SKM-1 (cell line): ENCODE data around the gene ABHD16A.

Source experiments
- DNase-seq: peaks from one replicate; lab custom pipeline; 2025; ENCODE audit not compliant: unreplicated experiment; lab: John Stamatoyannopoulos, UW

The ABHD16A gene

DNA sequence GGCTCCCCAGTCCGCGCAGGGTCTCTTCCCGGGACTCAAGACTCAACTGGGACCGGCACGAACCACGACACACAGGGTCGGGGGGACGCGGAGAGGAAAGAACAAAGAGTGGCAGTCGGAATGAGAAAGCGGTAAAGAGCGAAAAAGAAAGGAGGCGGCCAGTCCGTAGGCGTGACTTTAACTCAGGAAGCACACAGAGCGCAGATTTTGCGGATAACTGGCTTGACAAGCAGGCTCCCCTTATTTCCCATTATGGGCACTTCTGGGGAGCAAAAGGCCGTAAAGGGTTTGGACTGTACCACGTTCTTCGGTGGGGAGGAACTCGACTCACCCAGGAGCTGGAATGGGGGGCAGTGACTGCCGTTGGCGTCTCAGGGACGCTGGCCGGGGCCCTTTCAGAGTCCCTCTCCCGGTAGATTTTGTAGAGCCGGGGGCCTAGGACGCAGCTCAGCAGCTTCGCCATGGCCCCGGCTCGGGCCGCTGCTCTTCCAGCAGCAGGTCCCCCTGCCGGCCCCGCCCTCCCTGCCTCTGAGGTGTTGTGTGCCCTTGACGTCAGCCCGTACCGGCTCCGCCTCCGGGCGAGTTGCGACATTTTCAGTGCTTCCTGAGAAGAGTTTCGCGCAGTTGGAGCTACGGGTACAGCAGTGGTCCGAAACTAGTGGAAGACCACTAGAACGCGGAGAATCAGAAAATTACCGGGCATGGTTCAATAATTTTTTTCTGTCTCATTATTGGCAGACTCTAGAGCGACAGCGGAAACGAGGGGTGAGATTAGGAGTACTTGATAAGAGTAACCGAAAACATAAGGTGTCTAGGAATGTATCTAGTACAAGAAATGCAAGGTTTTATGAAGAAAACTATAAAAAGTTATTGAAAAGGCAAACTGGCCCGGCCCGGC, at the start of gene ABHD16A:
ABHD16A (minus strand) TSS at position 506 of the 898 bp plus-strand sequence; CDS start at position 463, 43 bp downstream.
- peak; percentile 96 for DNase-seq

DNA sequence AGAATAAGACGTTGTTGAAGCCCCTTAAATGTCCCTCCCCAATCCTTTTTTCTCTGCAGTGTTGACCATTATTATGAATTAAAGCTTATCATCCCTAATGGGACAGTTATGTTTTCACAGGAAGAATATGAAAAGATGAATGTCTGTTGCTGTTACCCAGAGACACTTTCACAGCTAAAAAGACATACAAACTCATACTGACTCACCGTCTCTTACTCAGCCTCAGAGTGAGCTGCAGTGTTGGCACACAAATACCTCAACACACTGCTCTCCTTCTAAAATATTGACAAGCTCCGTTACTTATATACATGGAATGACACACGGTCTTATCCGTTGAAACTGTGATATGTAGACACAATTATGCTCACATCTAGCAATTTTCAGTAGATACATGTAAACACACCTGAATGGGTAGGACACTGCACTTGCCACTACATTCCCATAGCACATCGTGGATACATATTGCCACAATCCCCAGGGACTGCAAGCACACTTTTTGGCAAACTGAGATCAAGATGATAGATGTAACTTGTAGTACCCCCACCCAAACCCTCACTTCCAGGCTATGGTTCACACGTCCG, 49.7 kb upstream of the ABHD16A start:
- no peak for DNase-seq

DNA sequence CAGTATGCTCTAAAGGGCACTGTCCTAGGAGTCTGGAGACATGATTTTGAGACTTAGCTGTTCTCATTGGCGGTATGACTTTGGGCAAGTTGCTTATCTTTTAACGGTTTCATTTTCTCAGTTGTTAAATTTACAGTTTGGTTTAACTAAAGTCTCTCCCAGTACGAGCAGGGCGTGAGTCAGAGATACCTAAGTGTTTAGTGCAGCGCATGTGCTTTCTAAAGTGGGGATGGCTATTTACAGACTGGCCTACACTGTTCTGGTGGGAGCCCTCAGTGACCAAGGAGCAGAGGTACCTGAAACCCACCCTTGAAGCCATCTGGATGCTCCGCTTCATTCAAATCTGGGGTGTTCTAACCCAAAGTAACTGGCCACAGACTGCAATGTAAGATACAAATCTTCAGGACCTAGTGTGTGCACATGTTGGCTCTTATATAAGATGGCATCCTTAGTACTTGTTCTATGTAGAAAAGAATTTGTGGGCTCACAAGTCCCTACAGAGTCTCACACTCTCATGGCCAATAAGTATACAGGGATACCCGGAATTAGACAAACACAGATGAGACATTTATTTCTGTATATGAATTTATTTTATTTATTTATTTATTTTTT, 47.4 kb upstream of the ABHD16A start:
- no peak for DNase-seq

DNA sequence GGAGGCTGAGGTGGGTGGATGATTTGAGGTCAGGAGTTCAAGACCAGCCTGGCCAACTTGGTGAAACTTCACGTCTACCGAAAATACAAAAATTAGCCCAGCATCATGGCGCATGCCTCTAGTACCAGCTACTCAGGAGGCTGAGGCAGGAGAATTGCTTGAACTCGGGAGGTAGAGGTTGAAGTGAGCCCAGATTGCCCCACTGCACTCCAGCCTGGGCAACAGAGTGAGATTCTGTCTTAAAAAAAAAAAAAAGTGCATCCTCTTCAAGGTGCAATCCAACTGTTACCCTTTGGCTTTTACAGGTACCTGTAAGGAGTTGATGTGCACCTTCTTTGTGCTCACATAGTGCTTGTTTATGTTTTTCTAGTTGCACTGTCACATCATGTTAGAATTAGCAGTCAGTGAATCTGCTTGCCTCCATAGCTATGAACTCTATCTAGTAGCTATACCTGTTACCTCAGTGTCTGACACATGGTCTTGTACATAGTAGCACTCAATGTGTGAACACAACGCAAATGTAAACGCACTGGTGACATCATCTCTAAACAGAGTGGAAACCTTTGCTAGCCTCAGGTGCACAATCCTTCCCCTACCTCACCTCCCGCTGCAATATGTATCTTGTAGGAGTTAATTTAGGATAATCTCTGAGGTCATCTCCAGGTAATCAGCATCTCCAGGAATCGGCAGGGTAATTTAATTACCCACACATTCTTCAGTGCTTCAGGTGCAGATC, 46.3 kb upstream of the ABHD16A start:
- no peak for DNase-seq

DNA sequence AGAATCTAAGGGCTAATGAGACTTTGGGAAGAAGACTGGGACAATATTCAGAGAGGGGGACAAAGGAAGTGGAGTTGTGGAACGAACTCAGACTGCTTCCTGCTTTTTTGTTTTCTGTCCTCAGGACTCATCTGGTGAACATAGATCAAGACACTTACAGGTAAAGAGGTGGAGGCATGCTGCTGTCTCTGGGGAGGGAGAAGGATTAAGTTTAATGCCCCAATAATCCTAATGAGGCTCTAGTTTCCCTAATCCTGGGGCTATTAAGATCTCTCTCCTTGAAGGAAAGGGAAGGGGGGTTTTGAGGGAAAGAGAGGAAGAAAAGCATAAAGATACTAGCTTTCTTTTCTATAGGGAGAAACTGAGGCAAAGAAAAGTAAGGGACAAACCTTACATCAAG, 41.3 kb upstream of the ABHD16A start:
- DNase-seq, result no peak

DNA sequence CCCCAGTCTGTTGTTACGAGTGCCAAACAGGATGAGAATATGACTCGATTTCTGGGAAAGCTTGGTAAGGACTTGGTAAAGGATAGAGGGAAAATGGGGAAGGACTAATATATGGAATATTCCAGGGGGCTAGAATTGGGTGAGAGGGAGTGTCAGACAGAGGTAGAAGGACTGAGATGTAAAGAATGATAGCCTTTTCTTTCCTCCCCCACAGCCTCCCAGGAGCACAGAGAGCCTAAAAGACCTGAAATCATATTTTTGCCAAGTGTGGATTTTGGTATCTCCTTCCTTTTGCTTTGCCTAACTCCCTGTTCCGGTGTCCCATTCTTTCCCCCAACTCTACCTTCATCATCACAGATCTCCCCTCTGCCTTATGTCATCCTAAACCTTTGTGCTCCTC, 39.8 kb upstream of the ABHD16A start:
- no peak for DNase-seq

DNA sequence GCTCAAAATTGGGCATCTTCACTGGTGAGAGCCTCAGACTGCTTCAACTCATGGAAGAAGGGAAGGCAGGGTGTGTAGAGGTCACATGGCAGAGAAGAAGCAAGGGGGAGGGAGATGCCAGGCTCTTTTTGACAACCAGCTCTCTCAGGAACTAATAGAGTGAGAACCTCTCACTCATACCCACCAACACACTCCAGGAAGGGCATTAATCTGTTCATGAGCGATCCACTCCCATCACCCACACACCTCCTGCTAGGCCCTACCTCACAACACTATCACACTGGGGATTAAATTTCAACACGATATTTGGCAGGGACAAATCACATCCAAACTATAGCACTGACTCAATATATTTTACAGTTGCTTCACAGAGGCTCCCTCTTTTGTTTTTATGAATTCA, 38.7 kb upstream of the ABHD16A start:
- DNase-seq, result no peak

DNA sequence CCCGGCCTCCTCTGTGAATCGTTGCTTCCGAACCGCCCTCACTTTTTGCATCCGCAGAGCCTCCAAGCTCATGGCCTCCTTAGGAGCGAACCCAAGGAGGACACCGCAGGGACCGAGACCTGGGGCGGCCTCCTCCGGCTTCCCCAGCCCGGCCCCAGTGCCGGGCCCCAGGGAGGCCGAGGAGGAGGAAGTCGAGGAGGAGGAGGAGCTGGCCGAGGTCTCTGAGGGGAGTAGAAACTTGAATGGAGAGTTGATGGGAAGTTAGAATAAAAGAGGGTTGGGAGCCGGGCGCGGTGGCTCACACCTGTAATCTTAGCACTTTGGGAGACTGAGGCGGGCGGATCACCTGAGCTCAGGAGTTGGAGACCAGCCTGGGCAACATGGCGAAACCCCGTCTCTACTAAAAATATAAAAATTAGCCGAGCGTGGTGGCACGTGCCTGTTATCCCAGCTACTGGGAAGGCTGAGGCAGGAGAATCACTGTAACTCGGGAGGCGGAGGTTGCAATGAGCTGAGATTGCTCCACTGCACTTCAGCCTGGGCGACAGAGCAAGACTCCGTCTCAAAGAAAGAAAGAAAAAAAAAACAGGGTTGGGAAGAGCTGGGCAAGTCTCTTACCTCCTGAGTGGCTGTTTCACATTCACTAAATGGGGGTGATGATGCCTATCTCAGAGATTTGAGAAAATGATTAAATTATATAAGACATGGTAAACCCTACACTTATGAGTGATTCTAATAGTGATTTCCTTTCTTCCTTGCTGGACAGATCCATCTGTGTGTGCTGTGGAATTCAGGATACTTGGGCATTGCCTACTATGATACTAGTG, 37.5 kb upstream of the ABHD16A start:
- peak; percentile 16 for DNase-seq

DNA sequence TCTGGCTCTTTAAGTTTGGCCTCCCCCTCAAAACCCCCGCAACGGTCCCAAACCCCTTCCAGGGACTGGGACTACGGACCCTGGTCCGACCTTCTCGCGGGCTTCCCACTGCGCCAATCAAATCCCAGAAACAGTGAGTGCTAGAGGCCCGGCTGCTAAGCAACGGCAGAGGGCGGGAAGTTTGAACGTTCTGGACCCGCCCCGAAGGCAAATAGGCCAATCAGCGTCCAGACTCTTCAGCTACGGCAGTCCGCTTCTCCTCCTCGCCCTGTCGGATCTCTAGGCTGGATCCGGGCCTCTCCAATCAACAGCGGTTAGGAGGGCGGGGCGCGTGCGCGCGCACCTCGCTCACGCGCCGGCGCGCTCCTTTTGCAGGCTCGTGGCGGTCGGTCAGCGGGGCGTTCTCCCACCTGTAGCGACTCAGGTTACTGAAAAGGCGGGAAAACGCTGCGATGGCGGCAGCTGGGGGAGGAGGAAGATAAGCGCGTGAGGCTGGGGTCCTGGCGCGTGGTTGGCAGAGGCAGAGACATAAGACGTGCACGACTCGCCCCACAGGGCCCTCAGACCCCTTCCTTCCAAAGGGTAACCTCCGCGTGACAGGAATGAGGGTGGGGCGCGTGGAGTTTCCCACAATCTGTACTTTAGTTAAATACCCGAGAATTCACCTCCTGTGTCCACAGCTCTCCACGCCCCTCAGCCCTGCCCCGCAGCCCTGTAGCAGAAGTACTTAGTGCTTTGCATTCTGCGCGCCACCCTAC, 36.7 kb upstream of the ABHD16A start, which contains the start of gene MSH5:
MSH5 (plus strand) TSS at position 367 of the 758 bp plus-strand sequence. CDS start 462 bp downstream, outside the sequence.
- peak; percentile 99 for DNase-seq

DNA sequence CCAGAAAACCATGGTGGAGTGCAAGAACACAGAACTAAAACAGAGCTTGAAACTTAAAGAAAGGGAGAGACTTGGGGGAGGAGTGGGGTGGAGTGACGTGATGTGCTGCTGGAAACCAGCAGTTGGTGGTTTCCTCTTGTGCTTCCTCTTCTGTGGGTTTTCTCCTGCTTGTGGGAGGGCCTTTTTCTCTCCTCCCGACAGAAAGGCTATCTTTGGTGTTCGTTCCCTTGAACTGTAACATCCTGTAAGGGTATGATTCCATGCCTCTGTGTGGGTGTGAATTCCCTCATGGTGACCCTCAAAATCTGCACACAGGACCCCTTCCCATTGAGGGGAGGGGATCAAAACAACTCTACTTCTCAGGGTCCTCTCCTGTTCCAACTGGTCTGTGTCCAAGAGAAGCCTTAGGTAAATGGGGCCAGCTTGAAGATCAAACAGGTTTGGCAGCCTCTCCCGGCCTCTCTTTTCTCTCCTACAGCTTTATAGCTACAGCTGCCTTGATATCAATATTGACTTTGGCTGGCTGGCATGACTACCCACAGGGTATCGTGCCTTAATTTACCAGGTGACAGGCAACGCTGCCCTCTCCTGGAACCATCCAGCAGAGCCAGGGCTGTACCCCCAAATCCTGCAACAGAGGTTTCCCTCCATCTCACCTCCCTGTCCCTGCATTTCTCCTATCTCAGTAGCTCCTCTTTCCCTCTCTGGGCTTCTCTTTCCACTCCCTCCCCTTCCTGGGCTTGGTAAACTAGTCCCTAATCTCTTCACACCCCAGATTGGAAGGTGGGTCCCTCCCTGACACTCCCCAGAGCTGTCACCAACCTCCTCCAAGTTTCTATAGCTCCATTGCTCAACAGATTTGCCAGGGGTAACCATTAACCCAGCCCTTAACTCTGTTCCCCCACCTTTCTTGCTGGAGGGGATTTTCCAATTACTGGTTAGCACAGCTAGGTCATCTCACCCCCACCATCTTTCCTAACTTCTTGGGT, 35.2 kb upstream of the ABHD16A start:
- DNase-seq, result peak; percentile 98

DNA sequence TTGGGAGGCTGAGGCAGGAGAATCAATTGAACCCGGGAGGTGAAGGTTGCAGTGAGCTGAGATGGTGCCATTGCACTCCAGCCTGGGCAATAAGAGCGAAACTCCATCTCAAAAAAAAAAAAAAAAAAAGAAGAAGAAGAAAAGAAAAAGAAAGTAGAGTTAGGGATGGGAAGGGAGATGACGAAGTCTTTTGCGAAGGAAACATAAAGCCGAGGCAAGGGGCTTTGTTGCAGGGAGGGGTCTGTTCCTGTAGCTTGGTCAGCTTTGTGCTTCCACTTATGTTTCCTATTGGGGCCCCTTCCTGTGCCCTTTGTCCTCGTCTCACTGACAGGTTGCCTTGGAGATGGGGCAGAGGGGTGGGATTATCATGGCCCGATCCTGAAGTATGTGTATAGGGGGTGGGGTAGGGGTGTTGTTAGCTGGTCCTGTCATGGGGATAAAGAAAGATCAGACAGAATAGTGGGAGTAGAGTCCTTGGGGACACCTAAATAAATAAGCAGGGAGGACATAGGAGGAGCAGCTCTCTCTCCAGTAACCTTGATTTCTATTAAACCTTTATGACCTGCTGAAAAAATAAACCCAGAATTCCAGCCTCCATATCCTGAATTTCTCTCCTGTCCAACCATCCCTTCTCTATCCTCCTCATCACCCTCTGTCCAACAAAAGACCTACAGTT, 34.3 kb upstream of the ABHD16A start:
- DNase-seq, result peak; percentile 76

DNA sequence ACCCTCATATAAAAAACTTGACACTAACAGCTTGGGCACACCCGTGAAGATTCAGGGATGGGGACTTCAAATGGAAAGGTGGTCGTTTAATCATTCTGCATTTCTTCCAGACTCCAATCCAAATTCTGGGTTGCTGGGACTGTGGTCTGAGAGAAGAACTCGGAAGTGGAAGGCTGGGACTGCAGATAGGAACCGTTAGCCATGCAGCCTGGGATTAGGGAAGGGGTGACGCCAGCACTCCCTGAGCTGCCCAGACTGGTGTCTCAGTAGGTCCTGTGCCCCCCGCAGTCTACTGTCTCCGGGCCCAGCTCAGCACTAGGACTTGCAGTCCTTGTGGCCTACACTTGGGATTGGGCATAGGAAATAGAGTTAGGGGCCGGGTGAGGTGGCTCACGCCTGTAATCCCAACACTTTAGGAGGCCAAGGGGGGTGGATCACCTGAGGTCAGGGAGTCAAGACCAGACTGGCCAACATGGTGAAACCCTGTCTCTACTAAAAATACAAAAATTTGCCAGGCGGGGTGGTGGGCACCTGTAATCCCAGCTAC, 33.7 kb upstream of the ABHD16A start:
- no peak for DNase-seq

DNA sequence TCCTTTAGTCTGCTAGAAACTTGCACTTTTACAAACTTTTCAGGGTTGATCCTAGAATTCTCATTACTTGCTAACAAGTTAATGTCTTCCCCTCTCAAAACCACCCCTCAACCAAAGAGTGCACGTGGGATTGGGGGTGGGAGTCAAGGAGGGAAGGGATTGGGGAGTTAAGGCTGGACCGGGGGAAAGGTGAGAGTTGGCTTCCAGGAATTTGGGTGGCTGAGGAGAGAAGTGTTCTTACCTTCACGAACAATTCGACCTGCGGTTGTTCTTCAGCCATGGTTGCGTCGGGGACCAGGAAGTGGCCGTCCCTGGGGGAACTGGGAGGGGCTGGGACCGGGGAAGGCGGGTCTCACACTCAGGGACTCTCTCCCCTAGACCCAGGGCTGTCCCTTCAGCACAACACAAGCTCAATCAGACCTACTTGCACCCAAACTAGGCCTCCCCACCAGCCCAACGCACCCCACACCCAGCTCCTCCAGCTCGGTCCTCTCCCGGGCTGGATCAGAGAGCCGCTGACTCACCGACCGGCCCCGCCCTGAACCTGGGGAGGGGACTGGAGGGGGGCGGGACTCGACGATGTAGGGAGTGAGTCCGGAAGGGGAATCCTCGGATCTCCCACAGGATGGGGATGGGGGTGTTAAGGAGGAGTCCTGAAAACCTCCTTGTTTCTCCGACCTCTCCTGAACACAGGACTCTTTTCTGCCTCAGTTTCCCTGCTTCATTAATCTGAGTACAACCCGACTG, 33.1 kb upstream of the ABHD16A start, which contains the start of gene CLIC1:
CLIC1 (minus strand) TSS at position 510 of the 747 bp plus-strand sequence; CDS start at position 280, 230 bp downstream.
- peak; percentile 94 for DNase-seq

DNA sequence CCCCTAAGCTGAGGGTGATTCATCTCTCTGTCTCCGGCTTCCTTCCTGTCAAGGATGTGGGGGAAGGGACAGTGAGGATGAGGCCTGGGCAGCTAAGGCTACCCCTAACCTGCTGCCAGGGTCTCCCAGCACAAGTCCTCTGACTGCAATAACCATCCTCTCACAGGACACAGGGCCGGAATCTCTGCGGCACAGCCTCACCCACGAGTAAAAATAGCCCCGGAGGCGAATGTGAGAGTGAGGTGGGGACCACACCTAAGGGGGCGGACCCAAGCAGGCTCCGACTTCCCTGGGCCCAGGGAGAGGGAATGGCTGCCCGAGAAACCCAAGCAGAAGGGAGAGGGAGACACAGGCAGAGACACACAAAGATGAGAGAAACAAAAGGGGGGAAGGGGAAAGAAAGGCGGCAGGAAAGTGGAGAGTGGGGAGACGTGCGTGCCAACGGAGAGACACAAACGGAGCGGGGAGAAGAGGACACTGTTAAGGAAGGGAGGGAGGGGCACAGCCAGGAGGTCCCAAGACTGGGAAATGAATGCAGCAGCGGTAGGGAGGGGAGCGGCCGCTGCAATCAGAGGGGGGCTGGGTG, 31.8 kb upstream of the ABHD16A start:
- peak; percentile 67 for DNase-seq

DNA sequence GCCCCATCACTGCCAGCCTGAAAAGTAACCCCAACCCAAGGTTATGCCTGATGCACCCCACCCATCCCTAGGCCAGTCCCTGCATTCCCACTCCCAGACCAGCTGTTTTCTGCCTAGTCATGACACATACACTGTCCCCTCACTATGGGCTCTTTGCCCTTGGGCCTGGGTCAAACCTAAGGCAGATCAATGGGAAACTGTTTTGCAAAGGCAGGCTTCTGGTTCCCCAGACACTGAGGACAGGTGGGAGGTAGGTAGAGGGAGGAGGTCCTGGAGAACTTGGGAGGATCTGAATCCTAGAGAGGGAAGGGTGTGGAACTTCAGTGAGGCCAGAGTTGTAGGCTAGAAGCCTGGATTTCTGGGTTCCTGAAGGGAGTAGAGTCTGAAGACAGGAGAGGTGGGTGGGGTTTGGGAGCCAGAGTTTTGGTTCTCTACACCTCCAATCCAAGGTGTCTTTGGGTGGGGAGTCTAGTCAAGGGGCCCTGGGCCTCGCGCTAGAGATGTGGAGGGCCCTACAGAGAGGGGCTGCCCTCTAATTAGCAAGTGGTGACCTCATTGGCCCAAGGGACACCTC, 31.2 kb upstream of the ABHD16A start:
- DNase-seq, result no peak

DNA sequence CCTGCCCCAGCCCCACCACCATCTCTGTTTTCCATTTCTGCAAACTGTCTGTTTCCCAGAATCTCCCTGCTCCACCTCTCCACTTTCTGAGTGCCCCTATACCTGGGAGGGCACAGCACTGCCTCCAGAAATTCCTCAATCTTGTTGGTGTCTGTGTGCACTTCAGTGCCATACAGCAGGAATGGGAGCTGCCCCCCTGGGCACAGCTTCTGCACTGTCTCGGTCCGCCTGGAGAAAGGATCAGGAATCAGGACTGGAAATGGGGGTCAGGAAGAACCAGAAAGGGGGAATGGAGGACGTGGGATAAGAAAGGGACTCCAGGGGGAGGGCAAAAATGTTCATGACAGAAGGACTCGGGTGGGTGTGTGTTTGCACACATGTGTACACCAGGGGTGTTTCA, 30.6 kb upstream of the ABHD16A start:
- no peak for DNase-seq
